ENCODE results near the gene SYNGR2.

DNA sequence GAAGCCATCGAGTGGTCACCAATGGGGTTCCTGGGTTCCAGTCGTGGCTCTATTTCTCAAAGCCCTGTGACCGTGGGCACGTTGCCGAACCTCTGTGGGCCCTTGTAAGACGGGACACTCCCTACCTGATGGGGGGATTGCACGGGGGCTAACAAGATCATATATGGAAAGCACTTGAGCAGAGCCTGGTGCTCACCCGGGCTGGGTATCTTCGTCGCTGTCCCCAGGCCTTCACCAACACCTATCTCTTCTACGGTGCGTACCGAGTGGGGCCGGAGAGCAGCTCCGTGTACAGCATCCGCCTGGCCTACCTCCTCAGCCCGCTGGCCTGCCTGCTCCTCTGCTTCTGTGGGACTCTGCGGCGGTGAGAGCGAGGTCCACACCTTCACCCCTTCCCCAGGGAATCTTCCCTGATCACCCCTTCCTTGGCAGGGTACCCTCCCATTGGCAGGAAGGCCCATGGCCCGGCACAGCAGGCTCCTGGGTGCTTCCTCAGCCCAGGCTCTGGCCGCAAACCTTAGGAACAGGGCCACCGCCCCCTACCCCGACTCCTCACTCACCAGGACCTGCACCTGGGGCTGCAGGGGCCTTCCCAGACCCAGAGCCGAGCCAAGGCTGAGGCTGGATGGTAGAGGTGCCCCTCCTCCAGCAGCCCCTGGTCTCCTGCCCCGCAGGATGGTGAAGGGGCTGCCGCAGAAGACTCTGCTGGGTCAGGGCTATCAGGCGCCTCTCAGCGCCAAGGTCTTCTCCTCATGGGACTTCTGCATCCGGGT is 35.0 kb upstream of the SYNGR2 start:
- no peak for TF ChIP-seq POLR2A (IDR thresholded peaks at IDR 0.05; ENCODE audit: low read length)
- no peak for TF ChIP-seq GATA1 (IDR thresholded peaks at IDR 0.05; ENCODE audit: low read depth, low read length)
